K562 (cell line): ENCODE data around the gene FGG. TPM values are rescaled to one million over a fixed set of nuclear protein-coding genes. Genes with fewer than 3 reads are reported as not detected.

ENCODE experiments used
- ATAC-seq: fragments of 200-7000 bp; cut with Tn5 transposase; 3 replicates; pipeline ENCODE4 v1.9.1; 2020; ENCODE audit warnings: moderate library complexity
- BruUV-seq: library from RNA; stranded (reverse); fragments of 400-500 nt; replicated peaks from 2 replicates; lab custom pipeline; 2021; lab: Mats Ljungman, UMichigan
- CTCF ChIA-PET: fragments of 300-600 bp; formaldehyde crosslinking; extraction: SDS; loops from one replicate; lab custom pipeline; 2021; ENCODE audit warnings: low intra/inter-chr PET ratio; lab: Yijun Ruan, JAX
- POLR2A ChIA-PET: fragments of 300-600, 350-650 bp; sonication (Branson Sonifier 250); formaldehyde crosslinking; extraction: SDS; loops from one replicate; lab custom pipeline; 2021; ENCODE audit warnings: antibody characterized with exemption, inconsistent platforms; lab: Yijun Ruan, JAX
- DNase-seq, 4 experiments: peaks; one replicate each; pipeline versions ENCODE4 v3.0.0 to v3.0.0-alpha.2; 2011 to 2018; ENCODE audit warnings: low spot score in 3 of 4, mixed read lengths in 3 of 4; ENCODE audit errors: extremely low read depth in 1 of 4
- FAIRE-seq: peaks from 2 replicates; lab custom pipeline; 2011; peaks lifted over from hg19 to GRCh38; lab: Jason Lieb, UNC
- H2AFZ ChIP-seq: 2 replicates; pipeline ENCODE4 v1.6.0; 2011; ENCODE audit warnings: low read depth, low read length, control low read depth, inconsistent platforms
- H3K27ac ChIP-seq: fragments of 200-600 bp; 3 replicates; pipeline ENCODE4 v1.8.0; 2011; ENCODE audit warnings: low read depth, mild to moderate bottlenecking, control low read depth, inconsistent platforms, low read length, moderate library complexity, mixed read lengths; ENCODE audit errors: extremely low read depth
- H3K27me3 ChIP-seq, 2 experiments: fragments of 300-600 bp in 1 of 2; 2 replicates in 1 of 2; 3 replicates in 1 of 2; pipeline versions ENCODE4 v1.6.0 to v1.8.0; 2011; ENCODE audit warnings: inconsistent platforms in 2 of 2, low read length in 2 of 2, mild to moderate bottlenecking in 1 of 2, mixed read lengths in 1 of 2, moderate library complexity in 1 of 2; ENCODE audit not compliant: control insufficient read depth in 2 of 2, insufficient read depth in 2 of 2
- H3K36me3 ChIP-seq: fragments of 300-600 bp; 3 replicates; pipeline ENCODE4 v1.8.0; 2011; ENCODE audit warnings: mild to moderate bottlenecking, low read length, inconsistent platforms; ENCODE audit not compliant: control insufficient read depth, insufficient read depth
- H3K4me1 ChIP-seq, 2 experiments: fragments of 200-600 bp in 1 of 2; replicated peaks in 1 of 2; 2 replicates in 1 of 2; 3 replicates in 1 of 2; pipeline versions ENCODE4 v1.5.1 to v1.8.0; 2011; ENCODE audit warnings: inconsistent platforms in 2 of 2, low read length in 2 of 2, mild to moderate bottlenecking in 1 of 2, mixed read lengths in 1 of 2, moderate library complexity in 1 of 2; ENCODE audit not compliant: control insufficient read depth in 2 of 2, insufficient read depth in 2 of 2
- H3K4me2 ChIP-seq: 2 replicates; pipeline ENCODE4 v1.6.1; 2011; ENCODE audit warnings: low read length, control low read depth, inconsistent platforms, mixed read lengths; ENCODE audit not compliant: insufficient read depth
- H3K4me3 ChIP-seq: fragments of 200-600 bp; sonication (generic), shearing (Covaris generic); 2 replicates; pipeline ENCODE4 v1.5.1; 2016; ENCODE audit warnings: control low read depth, inconsistent platforms
- H3K79me2 ChIP-seq: fragments of 200-600 bp; 3 replicates; pipeline ENCODE4 v1.8.0; 2011; ENCODE audit warnings: low read length, inconsistent platforms; ENCODE audit not compliant: control insufficient read depth, insufficient read depth
- H3K9ac ChIP-seq, 2 experiments: 2 replicates each; pipeline versions ENCODE4 v1.6.0 to v1.6.1; 2011; ENCODE audit warnings: low read depth in 2 of 2, low read length in 2 of 2, control low read depth in 1 of 2, inconsistent platforms in 1 of 2, mild to moderate bottlenecking in 1 of 2, mixed read lengths in 1 of 2; ENCODE audit not compliant: insufficient read depth in 1 of 2
- H3K9me1 ChIP-seq: one replicate; pipeline ENCODE4 v1.6.0; 2011; ENCODE audit warnings: inconsistent platforms, mild to moderate bottlenecking, low read length, moderate library complexity; ENCODE audit not compliant: control insufficient read depth, insufficient read depth
- H3K9me3 ChIP-seq: replicated peaks from 2 replicates; pipeline ENCODE4 v1.5.1; 2011; ENCODE audit warnings: low read depth, low read length, inconsistent platforms; ENCODE audit not compliant: control insufficient read depth, insufficient read depth
- H4K20me1 ChIP-seq: replicated peaks from 2 replicates; pipeline ENCODE4 v1.6.1; 2011; ENCODE audit warnings: low read length, inconsistent platforms, mixed read lengths; ENCODE audit not compliant: control insufficient read depth, insufficient read depth
- CBX2 ChIP-seq: fragments of 200-600 bp; sonication (generic); IDR thresholded peaks from one replicate; pipeline ENCODE4 v1.6.1; 2012; ENCODE audit warnings: mild to moderate bottlenecking, low read length, inconsistent platforms; ENCODE audit not compliant: insufficient read depth, poor library complexity, severe bottlenecking
- CEBPG ChIP-seq, 3 experiments: fragments of 200-800 bp in 1 of 3; sonication (Bioruptor generic) in 1 of 3; sonication (generic) in 1 of 3; formaldehyde crosslinking in 1 of 3; IDR thresholded peaks in 2 of 3; conservative IDR thresholded peaks in 1 of 3; 2 replicates each; pipeline versions ENCODE4 v1.6.1 to v1.8.0; 2016 to 2022; ENCODE audit warnings: missing compliant biosample characterization in 2 of 3, missing genetic modification characterization in 2 of 3, mild to moderate bottlenecking in 1 of 3, missing genetic modification reagents in 1 of 3
- HMG20A ChIP-seq: fragments of 450-650 bp; formaldehyde crosslinking; conservative IDR thresholded peaks from 2 replicates; pipeline ENCODE4 v1.4.0; 2020; ENCODE audit warnings: mild to moderate bottlenecking, mixed read lengths
- NCOR1 ChIP-seq: fragments of 450-650 bp; IDR thresholded peaks from 2 replicates; pipeline ENCODE4 v1.6.1; 2016; ENCODE audit warnings: mild to moderate bottlenecking, moderate library complexity
- RAD21 ChIP-seq, 2 experiments: fragments of 250-450 bp in 1 of 2; fragments of 450-650 bp in 1 of 2; sonication (Bioruptor Pico) in 1 of 2; formaldehyde crosslinking in 1 of 2; IDR thresholded peaks in 1 of 2; conservative IDR thresholded peaks in 1 of 2; 2 replicates each; pipeline versions ENCODE4 v1.4.0 to v1.8.0; 2020 to 2022; ENCODE audit warnings: mild to moderate bottlenecking in 2 of 2, moderate library complexity in 1 of 2
- RBM25 ChIP-seq: fragments of 200-400 bp; formaldehyde crosslinking; IDR thresholded peaks from 2 replicates; pipeline ENCODE4 v1.6.1; 2018; ENCODE audit warnings: low read length, low read depth, moderate library complexity; ENCODE audit not compliant: severe bottlenecking
- ZNF280A ChIP-seq: fragments of 450-650 bp; IDR thresholded peaks from 2 replicates; pipeline ENCODE4 v1.6.1; 2018; ENCODE audit warnings: mild to moderate bottlenecking, low read depth; ENCODE audit not compliant: partially characterized antibody
- WGBS: fragments of 100-300 bp; shearing (Covaris generic); methylation state at CpG from one replicate; pipeline ENCODE4 v1.1.6; 2016; ENCODE audit warnings: low coverage, mixed read lengths; ENCODE audit not compliant: insufficient coverage; ENCODE audit errors: missing lambda C conversion rate; 5-methylcytosine and 5-hydroxymethylcytosine counted together
- in situ Hi-C: fragments of 300-500 bp; cut with MboI; formaldehyde crosslinking; loops from 4 replicates; pipeline ENCODE4 v1.15.0; 2018; ENCODE audit warnings: inconsistent platforms, mixed read lengths
- intact Hi-C: fragments of 100-400 bp; cut with micrococcal nuclease; formaldehyde crosslinking; loops from 2 replicates; pipeline ENCODE4 v1.14.2; 2022
- polyA plus RNA-seq, 8 experiments: library from polyadenylated mRNA; depleted of rRNA in 4 of 8; stranded (reverse) in 5 of 8; unstranded in 3 of 8; fragments of >200 nt; fragmentation: Nextera tagmentation in 2 of 8; fragmentation: Illumina TruSeq in 1 of 8; extraction: Ambion mirVana in 2 of 8; extraction: Trizol in 1 of 8; gene quantifications; 2 replicates each; pipeline versions ENCODE4 v1.2.1 to v1.2.3, GENCODE V29; 2011 to 2014; ENCODE audit warnings: inconsistent platforms in 1 of 8, missing spikeins in 1 of 8
- total RNA-seq, 7 experiments: library from RNA; depleted of rRNA in 6 of 7; stranded (reverse); fragments of >200 nt in 6 of 7; fragmentation: Illumina TruSeq in 2 of 7; extraction: Trizol in 2 of 7; gene quantifications; 2 replicates each; pipeline versions ENCODE4 v1.2.1 to v1.2.3, GENCODE V29; 2011 to 2021; ENCODE audit warnings: low replicate concordance in 1 of 7
- TF ChIP-seq, protein P1 (sequence below), 2 experiments: IDR thresholded peaks; 2 replicates each; pipeline ENCODE4 v1.6.1; 2012; ENCODE audit warnings: improper control_type of control experiment in 2 of 2, low read depth in 2 of 2, low read length in 2 of 2, borderline replicate concordance in 1 of 2

The FGG gene
- total and polyA plus RNA-seq, 9 of the 15 experiments (the other 6 are each of a cell fraction or from before 2014, with no cell fraction given), result 0.08 to 2.2 (median 0.33) TPM; not detected in 2

DNA sequence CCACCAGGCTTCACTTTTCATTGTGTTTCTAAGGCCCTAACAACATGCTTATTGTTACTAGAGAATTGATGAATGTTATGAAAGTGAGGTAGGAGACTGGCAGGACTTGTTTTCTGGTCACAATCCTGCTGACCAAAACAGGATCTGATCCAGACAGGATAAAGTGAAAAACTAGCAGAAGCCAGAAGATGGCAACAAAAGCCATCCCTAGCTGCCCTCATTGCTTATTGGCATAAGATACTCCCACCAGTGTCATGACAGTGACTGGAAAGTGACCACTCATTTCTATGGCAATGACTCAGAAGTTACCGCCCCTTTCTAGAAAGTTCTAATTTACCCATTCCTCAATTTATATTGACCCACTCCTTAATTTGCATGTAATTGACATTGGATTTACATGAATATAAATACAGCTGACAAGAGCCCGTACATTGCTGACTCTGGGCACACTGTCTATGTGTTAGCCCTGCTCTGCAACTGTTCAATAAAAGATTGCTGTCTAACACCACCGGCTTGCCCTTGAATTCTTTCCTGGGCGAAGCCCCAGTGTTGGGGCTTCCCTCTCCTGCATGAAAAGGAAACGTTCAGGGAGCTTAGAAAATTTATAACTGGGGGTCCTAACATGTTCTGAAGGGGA lies 30.0 kb upstream of the FGG start:
- FAIRE-seq, result no peak
- 6% methylated on average over 5 of the region's 5 CpGs for WGBS
- H3K9ac ChIP-seq, result no peak overlapping the region

DNA sequence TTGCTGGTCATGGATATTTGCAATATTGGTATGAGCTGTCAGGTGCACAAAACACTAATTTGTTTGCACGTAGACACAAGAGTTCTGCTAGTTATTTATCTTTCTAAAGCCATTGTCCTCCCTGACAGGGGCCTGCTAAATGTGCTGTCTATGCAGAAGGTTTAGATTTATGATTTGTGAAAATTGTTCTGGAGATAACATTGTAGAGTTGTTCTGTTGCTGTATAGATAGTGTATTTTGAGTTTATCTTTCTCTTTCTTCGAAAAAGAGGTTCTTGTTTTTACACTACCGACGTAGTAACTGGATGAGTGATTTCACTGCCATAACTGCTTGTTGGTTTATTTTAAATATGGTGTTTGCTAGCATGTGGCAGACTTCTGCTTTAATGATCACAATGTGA lies 28.5 kb upstream of the FGG start:
- no peaks in the 10 kb centered on the region for H3K27me3 ChIP-seq
- H3K36me3 ChIP-seq, result no peaks in the 10 kb centered on the region
- DNase-seq (peak in 1 of 4 experiments; percentile 12), FAIRE-seq (no peak), ATAC-seq (0 out of 3 replicates have a peak, but pooled peaks have one; percentile 20)
- no peak overlapping the region; the same call in 1 of the 2 replicates for H3K4me2 ChIP-seq
- H3K4me1 ChIP-seq, result peaks cover 0 to 8% of the 10 kb centered on the region in 2 experiments; a peak in 2 of 5 replicates
- in situ Hi-C loops, result no loop called here
- WGBS, result 1% methylated on average over 4 of the region's 4 CpGs
- H3K9me1 ChIP-seq, result no peaks in the 10 kb centered on the region
- peak overlapping the region; percentile 33; the same call in 1 of the 2 replicates for H2AFZ ChIP-seq
- no peaks in the 10 kb centered on the region for H4K20me1 ChIP-seq
- no TSS peak for BruUV-seq
- intact Hi-C loops, result no loop called here
- no peak overlapping the region for H3K27ac ChIP-seq
- ChIA-PET POLR2A (no interaction called here), CTCF (interaction anchor here (1.6 kb wide), 1 partner anchor 138 kb away, joined by 6 read pairs; no protein-coding TSS in a partner anchor)
- H3K9me3 ChIP-seq, result no peaks in the 10 kb centered on the region
- no peak overlapping the region for H3K4me3 ChIP-seq
- H3K79me2 ChIP-seq, result no peaks in the 10 kb centered on the region
- no peak overlapping the region for H3K9ac ChIP-seq
- TF ChIP-seq ZNF280A (no peak), HMG20A (CRISPR knock-in tag) (no peak), NCOR1 (peak; percentile 67), CBX2 (no peak), CEBPG (CRISPR knock-in tag; IDR thresholded peaks at IDR 0.05) (no peak), CEBPG (tag; conservative IDR thresholded peaks at IDR 0.05 in 1 of 2, IDR thresholded peaks at IDR 0.05 in 1 of 2) (no peak)
- TF ChIP-seq, protein P1, sequence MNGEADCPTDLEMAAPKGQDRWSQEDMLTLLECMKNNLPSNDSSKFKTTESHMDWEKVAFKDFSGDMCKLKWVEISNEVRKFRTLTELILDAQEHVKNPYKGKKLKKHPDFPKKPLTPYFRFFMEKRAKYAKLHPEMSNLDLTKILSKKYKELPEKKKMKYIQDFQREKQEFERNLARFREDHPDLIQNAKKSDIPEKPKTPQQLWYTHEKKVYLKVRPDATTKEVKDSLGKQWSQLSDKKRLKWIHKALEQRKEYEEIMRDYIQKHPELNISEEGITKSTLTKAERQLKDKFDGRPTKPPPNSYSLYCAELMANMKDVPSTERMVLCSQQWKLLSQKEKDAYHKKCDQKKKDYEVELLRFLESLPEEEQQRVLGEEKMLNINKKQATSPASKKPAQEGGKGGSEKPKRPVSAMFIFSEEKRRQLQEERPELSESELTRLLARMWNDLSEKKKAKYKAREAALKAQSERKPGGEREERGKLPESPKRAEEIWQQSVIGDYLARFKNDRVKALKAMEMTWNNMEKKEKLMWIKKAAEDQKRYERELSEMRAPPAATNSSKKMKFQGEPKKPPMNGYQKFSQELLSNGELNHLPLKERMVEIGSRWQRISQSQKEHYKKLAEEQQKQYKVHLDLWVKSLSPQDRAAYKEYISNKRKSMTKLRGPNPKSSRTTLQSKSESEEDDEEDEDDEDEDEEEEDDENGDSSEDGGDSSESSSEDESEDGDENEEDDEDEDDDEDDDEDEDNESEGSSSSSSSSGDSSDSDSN (IDR thresholded peaks at IDR 0.05; ENCODE audit: borderline replicate concordance in 1 of 2, low read depth in 2 of 2, low read length in 2 of 2), result no peak

More for the DNA sequence above, 30.0 kb upstream of the FGG start:
- no peaks in the 10 kb centered on the region; a peak in 1 of 5 replicates for H3K27me3 ChIP-seq
- DNase-seq (no peak), ATAC-seq (no peak)
- no peaks in the 10 kb centered on the region for H3K79me2 ChIP-seq
- H3K4me3 ChIP-seq, result no peak overlapping the region
- H4K20me1 ChIP-seq, result no peaks in the 10 kb centered on the region
- intact Hi-C loops, result no loop called here
- no peak overlapping the region for H3K27ac ChIP-seq
- TF ChIP-seq RBM25, result no peak
- TF ChIP-seq RAD21 (CRISPR knock-in tag; conservative IDR thresholded peaks at IDR 0.05 in 1 of 2, IDR thresholded peaks at IDR 0.05 in 1 of 2), result peak in 1 of 2 experiments; percentile 27; a peak in 2 of 4 replicates
- TF ChIP-seq, all 486 proteins: peak for 1
- ChIA-PET CTCF (no interaction called here), POLR2A (no interaction called here)
- no peak overlapping the region for H2AFZ ChIP-seq
- no TSS peak for BruUV-seq
- H3K4me1 ChIP-seq, result peaks cover 0 to 8% of the 10 kb centered on the region in 2 experiments; a peak in 2 of 5 replicates
- in situ Hi-C loops, result no loop called here
- no peaks in the 10 kb centered on the region for H3K36me3 ChIP-seq
- no peak overlapping the region for H3K4me2 ChIP-seq
- H3K9me1 ChIP-seq, result no peaks in the 10 kb centered on the region
- no peaks in the 10 kb centered on the region for H3K9me3 ChIP-seq
